SH-SY5Y (cell line): ENCODE data around the gene BCLAF1.

Experiments used
- GATA2 ChIP-seq: IDR thresholded peaks from 2 replicates; pipeline ENCODE4 v1.6.1; 2011; ENCODE audit warnings: mild to moderate bottlenecking, low read depth, low read length
- GATA3 ChIP-seq: IDR thresholded peaks from 2 replicates; pipeline ENCODE4 v1.6.1; 2011; ENCODE audit warnings: low read depth, mild to moderate bottlenecking, low read length, moderate library complexity

- TF ChIP-seq GATA2 (no peak), GATA3 (no peak)
Measured at GRCh38 chr6:136326038-136326553, 36.5 kb upstream of the BCLAF1 start.
